Measurements from ENCODE around the gene MCM8. TPM values are rescaled to one million over a fixed set of nuclear protein-coding genes. Genes with fewer than 3 reads are reported as not detected.
A peak's percentile ranks its signal among the peaks of the same experiment; 100 is the strongest.

The MCM8 gene
- total and polyA plus RNA-seq, 2 experiments from 2014 or later = 1.5 to 7.7 TPM

DNA sequence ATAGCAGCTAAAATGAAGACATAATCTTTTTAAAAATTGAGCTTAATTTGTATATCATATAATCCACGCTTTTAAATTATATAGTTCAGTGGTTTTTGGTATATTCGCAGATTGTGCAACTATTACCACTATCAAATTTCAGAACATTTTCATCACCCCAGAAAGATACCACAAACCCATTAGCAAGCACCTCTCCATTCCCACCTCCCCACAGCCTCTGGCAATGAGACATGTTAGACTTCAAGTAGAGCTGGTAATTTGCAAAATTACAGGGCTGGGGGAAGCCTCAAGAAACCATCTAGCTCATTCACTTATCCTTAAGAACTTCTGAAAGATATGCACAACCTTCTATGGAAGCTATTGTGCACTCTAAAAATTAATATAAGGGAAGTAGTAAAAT is 37.3 kb upstream of the MCM8 start:
- Histone ChIP-seq H3K4me1 (ENCODE audit: insufficient read depth) (no peaks in the 10 kb centered on the region), H3K79me2 (ENCODE audit: insufficient read depth) (no peaks in the 10 kb centered on the region), H3K9me2 (ENCODE audit: insufficient read depth) (no peaks in the 10 kb centered on the region), H3K9me3 (ENCODE audit: low read depth) (no peaks in the 10 kb centered on the region), H3K4me3 (no peak overlapping the region), H3K9ac (no peak overlapping the region), H2AFZ (no peak overlapping the region), H4K20me1 (ENCODE audit: insufficient read depth) (no peaks in the 10 kb centered on the region), H3K27me3 (replicated peaks; ENCODE audit: insufficient read depth) (peaks cover 19% of the 10 kb centered on the region), H3K36me3 (ENCODE audit: low read depth) (no peaks in the 10 kb centered on the region), H3K27ac (no peak overlapping the region), H3F3A (ENCODE audit: insufficient read depth) (no peaks in the 10 kb centered on the region), H3K4me2 (ENCODE audit: unreplicated experiment) (no peak overlapping the region)
- DNase-seq = no peak
- WGBS, 2 experiments (ENCODE audit: low coverage in 1 of 2, low lambda C conversion rate in 2 of 2, missing lambda C conversion rate in 2 of 2) = 69 to 73% methylated on average over 2 of the region's 2 CpGs
- no peak for TF ChIP-seq EZH2phosphoT487 (IDR thresholded peaks at IDR 0.05; ENCODE audit: insufficient read depth, low read depth)
- TF ChIP-seq EZH2 (IDR thresholded peaks at IDR 0.05; ENCODE audit: insufficient read depth, poor library complexity, severe bottlenecking) = no peak
- in situ Hi-C loops (cut with MboI) = no loop called here

DNA sequence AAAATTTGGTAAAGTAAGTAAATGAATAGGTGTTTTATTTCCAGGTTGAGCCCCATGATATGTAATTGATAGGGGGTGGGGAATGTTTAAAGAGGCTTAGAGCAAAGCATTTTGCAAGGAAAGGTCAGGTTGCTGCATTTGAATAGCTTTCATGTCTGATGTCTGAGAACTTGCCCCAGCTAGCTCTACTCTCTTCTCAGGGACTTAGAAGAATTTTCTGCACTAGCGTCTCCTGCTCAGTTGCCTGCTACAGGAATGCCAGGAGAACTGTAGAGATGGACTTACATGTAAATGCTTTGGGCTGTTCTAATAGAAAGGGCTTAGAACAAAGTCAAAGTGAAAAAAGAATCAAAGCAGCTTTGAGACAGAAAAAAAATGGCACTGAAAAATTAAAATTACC is 35.6 kb upstream of the MCM8 start:
- peaks cover 6% of the 10 kb centered on the region; the same call in 1 of the 2 replicates for H3K27me3 ChIP-seq (replicated peaks; ENCODE audit: insufficient read depth)
- no peaks in the 10 kb centered on the region for H3K9me3 ChIP-seq (ENCODE audit: low read depth)
- no peaks in the 10 kb centered on the region for H4K20me1 ChIP-seq (ENCODE audit: insufficient read depth)
- H3K36me3 ChIP-seq (ENCODE audit: low read depth) = no peaks in the 10 kb centered on the region
- WGBS, 2 experiments (ENCODE audit: low coverage in 1 of 2, low lambda C conversion rate in 2 of 2, missing lambda C conversion rate in 2 of 2) = 0% methylated on average over 1 of the region's 1 CpG
- no peaks in the 10 kb centered on the region for H3K9me2 ChIP-seq (ENCODE audit: insufficient read depth)
- in situ Hi-C loops (cut with MboI) = no loop called here
- H3F3A ChIP-seq (ENCODE audit: insufficient read depth) = no peaks in the 10 kb centered on the region
- no peak overlapping the region for H3K9ac ChIP-seq
- H3K79me2 ChIP-seq (ENCODE audit: insufficient read depth) = no peaks in the 10 kb centered on the region
- H3K4me1 ChIP-seq (ENCODE audit: insufficient read depth) = peaks cover 12% of the 10 kb centered on the region
- H3K4me3 ChIP-seq = no peak overlapping the region
- no peak overlapping the region for H3K27ac ChIP-seq
- H2AFZ ChIP-seq = no peak overlapping the region
- TF ChIP-seq EZH2 (IDR thresholded peaks at IDR 0.05; ENCODE audit: insufficient read depth, poor library complexity, severe bottlenecking) (no peak), EZH2phosphoT487 (IDR thresholded peaks at IDR 0.05; ENCODE audit: insufficient read depth, low read depth) (no peak)
- DNase-seq = no peak
- no peak overlapping the region for H3K4me2 ChIP-seq (ENCODE audit: unreplicated experiment)

DNA sequence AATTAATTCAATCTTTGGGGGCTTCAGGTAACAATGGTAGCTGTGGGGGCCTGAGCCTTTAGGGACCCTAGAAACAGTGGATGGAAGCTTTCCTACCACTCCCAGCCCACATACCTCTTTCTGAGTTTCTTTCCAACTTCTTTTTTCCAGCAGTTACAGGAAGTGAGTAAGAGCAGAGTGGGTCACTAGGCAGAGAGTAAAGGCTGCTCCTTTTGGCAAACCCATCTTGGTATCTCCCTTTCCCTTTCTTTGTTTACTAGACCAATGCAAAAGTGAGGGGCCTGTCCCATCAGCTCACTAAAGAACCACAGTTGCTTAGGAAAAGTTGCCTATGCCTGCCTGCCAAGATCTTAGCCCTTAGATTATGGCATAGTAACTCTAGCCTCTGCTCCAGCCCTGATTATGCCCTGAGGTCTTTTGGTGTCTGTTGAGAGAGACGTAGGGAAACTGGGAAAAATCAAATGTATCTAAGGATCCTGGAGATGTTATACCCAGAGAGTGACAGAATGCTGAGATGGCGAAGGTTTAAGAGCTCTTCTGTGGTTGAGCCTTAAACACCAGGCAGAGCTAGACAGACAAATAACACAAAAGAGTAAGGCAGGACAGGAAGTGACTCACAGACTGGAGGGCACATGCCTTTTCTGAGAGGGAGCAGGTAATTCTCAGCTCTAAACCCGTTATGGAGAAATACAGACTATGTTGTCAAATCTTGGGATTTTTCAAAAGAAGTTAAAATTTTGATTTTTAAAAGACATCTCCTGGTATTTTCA is 31.4 kb upstream of the MCM8 start:
- TF ChIP-seq EZH2phosphoT487 (IDR thresholded peaks at IDR 0.05; ENCODE audit: insufficient read depth, low read depth) (no peak), EZH2 (IDR thresholded peaks at IDR 0.05; ENCODE audit: insufficient read depth, poor library complexity, severe bottlenecking) (no peak)
- Histone ChIP-seq H3K4me3 (peak overlapping the region; percentile 11; the same call in 1 of the 2 replicates), H3K9ac (no peak overlapping the region), H3K4me2 (ENCODE audit: unreplicated experiment) (peak overlapping the region; percentile 75), H3K79me2 (ENCODE audit: insufficient read depth) (no peaks in the 10 kb centered on the region), H3F3A (ENCODE audit: insufficient read depth) (no peaks in the 10 kb centered on the region), H3K4me1 (ENCODE audit: insufficient read depth) (peaks cover 12% of the 10 kb centered on the region), H2AFZ (no peak overlapping the region), H3K9me3 (ENCODE audit: low read depth) (no peaks in the 10 kb centered on the region), H3K27me3 (replicated peaks; ENCODE audit: insufficient read depth) (no peaks in the 10 kb centered on the region), H3K36me3 (ENCODE audit: low read depth) (no peaks in the 10 kb centered on the region), H4K20me1 (ENCODE audit: insufficient read depth) (no peaks in the 10 kb centered on the region), H3K27ac (no peak overlapping the region), H3K9me2 (ENCODE audit: insufficient read depth) (no peaks in the 10 kb centered on the region)
- peak; percentile 63 for DNase-seq
- in situ Hi-C loops (cut with MboI) = no loop called here
- 14 to 24% methylated on average over 3 of the region's 3 CpGs for WGBS, 2 experiments (ENCODE audit: low coverage in 1 of 2, low lambda C conversion rate in 2 of 2, missing lambda C conversion rate in 2 of 2)

DNA sequence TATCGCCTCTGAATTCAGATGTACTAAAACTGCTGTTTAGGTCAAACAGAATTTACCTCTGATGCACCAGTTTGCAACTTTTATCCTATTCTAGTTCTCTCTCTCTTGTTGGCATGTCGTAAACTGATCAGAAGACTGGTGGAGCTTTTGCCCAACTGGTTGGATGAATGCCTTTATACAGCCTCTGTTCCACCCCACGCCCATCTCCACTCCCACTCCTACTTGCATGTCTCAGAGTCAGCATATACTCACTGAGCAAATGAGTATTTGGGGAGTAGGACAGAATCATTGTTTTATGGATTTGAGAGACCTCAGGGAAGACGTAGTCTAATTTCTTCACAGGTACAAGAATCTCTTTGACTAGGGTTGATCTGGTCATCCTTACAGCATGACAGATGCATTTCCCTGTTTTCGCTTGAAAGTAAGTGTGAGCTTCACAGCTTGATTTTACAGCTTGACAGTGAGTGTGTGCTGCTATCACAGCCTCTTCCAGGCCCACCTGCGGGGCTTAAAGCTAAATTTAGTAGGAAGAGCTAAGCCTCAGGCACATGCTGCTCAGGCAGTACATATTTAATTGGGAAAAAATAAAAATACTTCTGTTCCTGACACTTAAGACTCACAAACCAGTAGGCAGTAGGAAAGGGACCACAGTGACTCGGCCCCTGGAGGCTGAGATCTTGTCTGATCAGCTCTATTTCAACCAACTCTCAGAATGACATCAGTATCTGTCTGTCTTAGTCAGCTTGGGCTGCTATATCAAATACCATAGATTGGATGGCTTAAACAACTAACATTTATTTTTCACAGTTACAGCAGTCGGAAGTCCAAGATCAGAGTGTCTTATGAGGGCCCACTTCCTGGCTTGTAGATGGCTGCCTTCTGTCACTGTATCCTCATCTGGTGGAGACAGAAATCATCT is 30.6 kb upstream of the MCM8 start:
- DNase-seq = no peak
- Histone ChIP-seq H3K9me2 (ENCODE audit: insufficient read depth) (no peaks in the 10 kb centered on the region), H3F3A (ENCODE audit: insufficient read depth) (no peaks in the 10 kb centered on the region), H4K20me1 (ENCODE audit: insufficient read depth) (no peaks in the 10 kb centered on the region), H3K4me3 (no peak overlapping the region), H3K4me1 (ENCODE audit: insufficient read depth) (peaks cover 12% of the 10 kb centered on the region), H3K9me3 (ENCODE audit: low read depth) (no peaks in the 10 kb centered on the region), H3K9ac (no peak overlapping the region), H3K79me2 (ENCODE audit: insufficient read depth) (no peaks in the 10 kb centered on the region), H3K27ac (no peak overlapping the region), H2AFZ (no peak overlapping the region), H3K4me2 (ENCODE audit: unreplicated experiment) (peak overlapping the region; percentile 75), H3K27me3 (replicated peaks; ENCODE audit: insufficient read depth) (0 out of 2 replicates have a peak, but pooled peaks cover 6% of the 10 kb centered on the region), H3K36me3 (ENCODE audit: low read depth) (no peaks in the 10 kb centered on the region)
- in situ Hi-C loops (cut with MboI) = no loop called here
- TF ChIP-seq EZH2 (IDR thresholded peaks at IDR 0.05; ENCODE audit: insufficient read depth, poor library complexity, severe bottlenecking) (no peak), EZH2phosphoT487 (IDR thresholded peaks at IDR 0.05; ENCODE audit: insufficient read depth, low read depth) (no peak)
- WGBS, 2 experiments (ENCODE audit: low coverage in 1 of 2, low lambda C conversion rate in 2 of 2, missing lambda C conversion rate in 2 of 2) = 59 to 67% methylated on average over 8 of the region's 8 CpGs

Data from GM23248 (cell line).